Activated T-cell treated with anti-CD3 and anti-CD28 coated beads for 48 hours (primary cell): Measurements from ENCODE around the gene WDR7.

ENCODE experiments used
- DNase-seq: peaks from one replicate; pipeline ENCODE4 v3.0.0-alpha.2; 2020; ENCODE audit warnings: low read depth

The WDR7 gene

GRCh38 chr18:57043241-57043640, 392.1 kb downstream of the WDR7 start:
- DNase-seq, result no peak

- DNase-seq, result no peak
Measured at GRCh38 chr18:57048351-57048750, 397.2 kb downstream of the WDR7 start.

GRCh38 chr18:57048859-57049258, 397.7 kb downstream of the WDR7 start:
- no peak for DNase-seq

GRCh38 chr18:57050310-57050949, 399.3 kb downstream of the WDR7 start:
- DNase-seq, result no peak

GRCh38 chr18:57051021-57051656, 400.0 kb downstream of the WDR7 start:
- DNase-seq, result no peak

- DNase-seq, result no peak
Measured at GRCh38 chr18:57051657-57052044, 400.5 kb downstream of the WDR7 start.

- no peak for DNase-seq
Measured at GRCh38 chr18:57052173-57052572, 401.0 kb downstream of the WDR7 start.

- no peak for DNase-seq
Measured at GRCh38 chr18:57052759-57053158, 401.6 kb downstream of the WDR7 start.

GRCh38 chr18:57054891-57055290, 403.7 kb downstream of the WDR7 start:
- no peak for DNase-seq

- DNase-seq, result no peak
Measured at GRCh38 chr18:57057890-57058289, 406.7 kb downstream of the WDR7 start.

- no peak for DNase-seq
Measured at GRCh38 chr18:57058734-57059133, 407.6 kb downstream of the WDR7 start.

- no peak for DNase-seq
Measured at GRCh38 chr18:57059366-57059765, 408.2 kb downstream of the WDR7 start.

- no peak for DNase-seq
Measured at GRCh38 chr18:57060814-57061213, 409.7 kb downstream of the WDR7 start.

- no peak for DNase-seq
Measured at GRCh38 chr18:57062178-57062577, 411.0 kb downstream of the WDR7 start.

GRCh38 chr18:57062844-57063243, 411.7 kb downstream of the WDR7 start:
- DNase-seq, result no peak

- DNase-seq, result no peak
Measured at GRCh38 chr18:57063601-57064103, 412.5 kb downstream of the WDR7 start.

- DNase-seq, result no peak
Measured at GRCh38 chr18:57073501-57074187, 422.5 kb downstream of the WDR7 start.

- no peak for DNase-seq
Measured at GRCh38 chr18:57075716-57076400, 424.7 kb downstream of the WDR7 start.

GRCh38 chr18:57077005-57077765, 426.0 kb downstream of the WDR7 start:
- DNase-seq, result no peak

- no peak for DNase-seq
Measured at GRCh38 chr18:57077786-57078552, 426.8 kb downstream of the WDR7 start.

GRCh38 chr18:57078614-57079013, 427.5 kb downstream of the WDR7 start:
- DNase-seq, result no peak
